HG03196 (cell line): ENCODE results near the gene ALDOC.
A peak's percentile ranks its signal among the peaks of the same experiment; 100 is the strongest.
"Not testable (repeated sequence)": the region's sequence is repeated elsewhere in the genome, so short reads cannot be mapped to it uniquely, and the experiment has no call there.

Experiments
- ATAC-seq: cut with Tn5 transposase; IDR thresholded peaks from one replicate; pipeline ENCODE4 v1.9.1; 2021; ENCODE audit not compliant: unreplicated experiment

Gene ALDOC

GRCh38 chr17:28576758-28577465, at the start of gene ALDOC:
Gene ALDOC (minus strand): TSS chr17:28576895. CDS start chr17:28575532, 1,363 bp downstream.
- ATAC-seq: peak; percentile 72

GRCh38 chr17:28624148-28624547, 47.5 kb upstream of the ALDOC start:
- ATAC-seq: no peak

GRCh38 chr17:28623696-28624095, 47.0 kb upstream of the ALDOC start:
- ATAC-seq: no peak

GRCh38 chr17:28622186-28622585, 45.5 kb upstream of the ALDOC start:
- ATAC-seq: no peak

GRCh38 chr17:28620010-28620409, 43.3 kb upstream of the ALDOC start:
- ATAC-seq: no peak

DNA sequence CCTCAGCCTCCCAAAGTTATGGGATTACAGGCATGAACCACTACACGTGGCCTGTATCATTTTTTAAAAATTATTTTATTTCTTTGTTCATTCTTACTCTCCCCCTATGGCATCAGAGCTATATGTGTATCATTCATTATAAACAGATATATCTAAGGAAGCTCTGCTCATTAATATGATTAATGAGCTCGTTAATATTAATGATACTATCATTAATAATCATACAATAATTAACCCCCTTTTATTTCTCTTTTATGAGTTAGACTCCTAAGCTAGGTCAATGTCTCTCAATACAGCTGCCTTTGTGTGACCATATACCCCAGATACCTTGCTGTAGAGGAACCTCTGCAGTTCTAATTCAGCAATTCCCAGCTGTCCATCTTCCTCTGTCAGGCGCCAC, 41.8 kb upstream of the ALDOC start:
- ATAC-seq: no peak

- no peak for ATAC-seq
These were observed 39.6 kb upstream of the ALDOC start for GRCh38 chr17:28616281-28616680.

DNA sequence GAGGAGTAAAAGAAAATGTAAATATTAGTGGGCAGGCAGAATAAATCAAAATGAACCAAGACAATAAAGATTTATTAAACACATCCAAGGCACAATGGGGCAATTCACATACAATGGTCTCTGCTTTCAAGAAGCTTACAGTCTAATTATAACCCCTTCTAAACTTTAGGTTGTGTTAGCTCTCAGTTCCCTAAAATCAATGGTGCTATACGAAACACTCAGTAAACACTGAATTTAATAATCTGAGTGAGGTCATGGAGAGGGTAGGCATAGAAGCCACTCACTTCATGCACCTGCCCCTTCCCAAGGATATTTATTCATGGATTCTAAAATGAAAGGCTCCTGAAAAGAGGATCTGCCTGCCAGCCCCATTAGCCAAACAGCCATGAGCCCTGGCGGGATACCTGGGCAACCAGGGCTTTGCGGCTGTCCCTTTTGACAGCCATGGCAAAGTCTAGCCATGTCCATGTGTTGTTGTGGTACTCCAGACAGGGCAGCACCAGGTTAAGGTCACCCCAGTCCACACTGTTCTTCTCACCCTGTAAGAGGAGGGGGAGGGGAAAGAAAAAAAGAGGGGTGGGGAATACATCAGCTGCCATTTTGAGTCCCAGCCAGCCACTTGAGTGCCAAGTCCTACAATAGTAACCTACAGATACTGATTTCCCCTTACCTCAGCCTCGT, 38.7 kb upstream of the ALDOC start:
- ATAC-seq: no peak

- ATAC-seq: no peak
These were observed 37.3 kb upstream of the ALDOC start, which contains the start of gene RSKR for GRCh38 chr17:28613931-28614381. Gene RSKR (minus strand): TSS chr17:28614185. CDS start chr17:28614161, 24 bp downstream.

DNA sequence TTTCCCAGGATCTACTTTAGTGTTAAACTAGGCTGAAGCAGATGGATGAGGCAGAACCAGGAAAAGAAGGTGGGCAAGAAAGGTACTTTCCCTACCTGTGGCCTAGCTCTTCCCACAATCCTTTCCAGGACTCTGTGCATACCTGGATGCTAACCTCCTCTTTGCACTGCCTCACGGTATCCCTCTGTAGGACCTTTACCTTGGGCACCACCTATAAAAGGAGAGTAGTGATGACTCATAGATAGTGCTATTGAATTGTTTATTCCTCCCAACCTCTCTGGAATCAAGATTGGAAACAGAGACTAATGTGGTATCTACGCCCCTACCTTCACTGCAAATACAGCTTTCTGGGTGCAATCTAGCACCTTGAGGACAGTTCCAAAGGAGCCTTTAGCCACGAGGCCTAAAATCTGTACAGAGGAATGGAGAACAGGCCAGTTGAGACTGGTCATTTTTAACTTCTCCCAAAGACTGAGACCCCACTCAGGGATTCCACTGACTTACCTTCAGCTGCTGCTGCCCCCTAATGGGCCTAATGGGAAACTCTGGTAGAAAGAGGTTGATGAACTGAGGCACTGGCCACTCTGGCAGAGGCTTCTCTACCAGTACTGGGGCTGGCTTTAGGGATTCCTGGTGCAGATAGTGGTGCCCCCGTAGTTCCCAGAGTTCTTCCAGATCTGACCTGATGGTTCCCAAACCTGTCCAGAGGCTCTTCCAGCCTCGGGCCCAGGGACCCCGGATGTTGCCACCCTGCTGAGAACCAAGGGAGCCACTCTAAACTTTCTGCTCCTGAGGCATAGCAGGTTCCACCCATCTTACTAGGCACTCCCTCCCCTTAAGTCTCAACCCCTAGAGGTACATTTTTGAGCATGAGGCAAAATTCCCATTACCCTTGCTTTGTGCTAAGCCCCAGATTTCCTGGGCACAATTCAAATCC, 36.5 kb upstream of the ALDOC start:
- ATAC-seq: no peak

GRCh38 chr17:28612531-28612930, 35.8 kb upstream of the ALDOC start:
- no peak for ATAC-seq

GRCh38 chr17:28610376-28610775, 33.7 kb upstream of the ALDOC start:
- no peak for ATAC-seq

- not testable (repeated sequence) for ATAC-seq
These were observed 27.3 kb upstream of the ALDOC start for GRCh38 chr17:28604031-28604430.

DNA sequence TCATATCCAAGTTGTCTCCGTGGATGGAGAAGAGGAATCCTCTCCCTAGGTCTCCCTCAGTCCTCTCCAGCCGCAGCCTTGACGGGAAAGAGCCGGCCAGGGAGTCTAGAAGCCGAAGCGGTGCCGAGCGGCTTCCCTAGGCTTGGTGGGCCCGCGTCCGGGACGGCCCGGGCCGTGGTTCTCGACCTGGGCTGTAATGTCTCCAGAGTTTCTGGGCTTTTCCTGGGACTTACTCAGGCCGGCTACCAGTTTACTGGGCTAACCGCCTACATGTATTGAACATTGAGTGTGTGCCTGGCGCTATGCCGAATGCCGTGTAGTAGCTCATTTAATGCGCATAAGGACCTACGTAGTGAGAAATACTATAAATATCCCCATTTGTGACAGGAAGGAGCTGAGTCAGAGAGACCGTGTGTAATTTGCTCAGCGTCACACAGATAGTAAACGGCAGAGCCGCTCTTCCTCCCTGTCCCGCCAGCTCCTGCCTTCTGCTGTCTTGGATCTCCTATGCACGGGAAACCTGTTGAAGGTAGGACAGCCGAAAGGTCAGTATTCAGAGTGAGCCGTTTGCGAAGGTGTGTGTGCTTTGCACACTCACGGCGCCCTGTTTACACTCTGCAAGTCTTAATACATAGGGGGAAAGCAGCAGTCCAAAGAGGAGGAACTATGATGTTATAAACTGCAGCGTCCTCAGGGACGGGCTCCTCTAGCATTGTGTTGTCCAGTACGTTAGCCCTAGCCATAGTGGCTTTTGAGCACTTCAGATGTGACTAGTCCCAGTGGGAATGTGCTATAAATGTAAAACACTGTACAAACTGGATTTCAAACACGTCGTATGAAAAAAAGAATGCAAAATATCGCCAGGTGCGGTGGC, 22.9 kb upstream of the ALDOC start:
- peak; percentile 48 for ATAC-seq

- peak; percentile 87 for ATAC-seq
These were observed 22.2 kb upstream of the ALDOC start, which contains the start of gene SPAG5 for GRCh38 chr17:28598799-28599310. Gene SPAG5 (minus strand): TSS chr17:28599025. CDS start chr17:28598946, 79 bp downstream.

DNA sequence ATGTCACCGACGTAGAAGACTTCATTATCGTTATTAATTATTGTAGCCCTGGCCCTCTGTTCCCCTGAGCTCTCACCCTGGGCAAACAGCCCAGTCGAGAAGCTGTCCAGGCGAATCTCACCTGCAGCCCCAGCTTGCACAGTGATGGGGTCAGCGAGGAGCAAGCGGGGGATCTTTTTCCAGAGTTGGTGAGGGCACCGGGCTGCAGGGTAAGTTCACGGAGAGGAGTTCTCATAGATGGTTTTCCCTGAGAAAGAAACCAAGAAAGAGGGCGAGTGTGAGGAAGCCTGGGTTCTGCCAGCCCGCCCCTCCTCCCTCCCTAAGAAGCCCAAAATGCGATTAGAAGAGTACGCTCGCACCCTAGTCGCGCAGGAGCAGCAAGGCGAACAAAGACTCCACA, 21.7 kb upstream of the ALDOC start:
- ATAC-seq: no peak

DNA sequence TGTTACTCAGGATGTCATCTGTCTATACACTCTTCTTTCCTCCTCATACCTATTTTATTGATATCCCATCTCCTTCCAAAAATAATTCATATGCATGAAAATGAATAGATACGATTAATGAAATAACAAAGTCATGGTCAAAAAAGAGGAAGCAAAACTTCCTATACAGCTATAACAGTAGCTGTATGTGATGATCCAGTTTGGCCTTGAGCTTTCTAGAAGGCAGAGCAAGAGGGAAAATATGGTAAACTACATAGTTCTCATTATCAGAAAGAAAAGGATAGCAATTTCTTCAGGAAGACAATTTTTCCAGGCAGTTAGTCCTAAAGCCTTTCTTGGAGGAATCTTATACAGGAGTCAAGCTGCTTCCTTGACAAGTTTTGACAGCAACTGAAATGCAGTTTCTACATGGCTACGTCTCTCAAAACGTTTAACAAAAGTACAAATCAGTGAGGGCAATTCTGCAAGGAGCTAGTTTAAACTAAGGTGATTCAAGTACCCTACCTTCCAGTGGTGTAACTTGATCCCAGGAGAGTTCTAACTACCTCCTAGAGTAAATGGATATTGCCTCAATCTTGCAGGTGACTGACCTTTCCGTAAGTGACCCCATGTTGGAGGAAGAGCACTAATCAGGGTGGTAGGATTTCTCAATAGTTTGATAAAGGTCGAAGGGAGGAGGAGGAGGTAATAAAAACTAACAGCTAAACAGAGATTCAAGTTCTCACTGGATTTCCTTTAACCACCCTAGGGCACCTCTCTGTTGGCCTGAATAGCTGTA, 21.1 kb upstream of the ALDOC start:
- ATAC-seq: no peak

DNA sequence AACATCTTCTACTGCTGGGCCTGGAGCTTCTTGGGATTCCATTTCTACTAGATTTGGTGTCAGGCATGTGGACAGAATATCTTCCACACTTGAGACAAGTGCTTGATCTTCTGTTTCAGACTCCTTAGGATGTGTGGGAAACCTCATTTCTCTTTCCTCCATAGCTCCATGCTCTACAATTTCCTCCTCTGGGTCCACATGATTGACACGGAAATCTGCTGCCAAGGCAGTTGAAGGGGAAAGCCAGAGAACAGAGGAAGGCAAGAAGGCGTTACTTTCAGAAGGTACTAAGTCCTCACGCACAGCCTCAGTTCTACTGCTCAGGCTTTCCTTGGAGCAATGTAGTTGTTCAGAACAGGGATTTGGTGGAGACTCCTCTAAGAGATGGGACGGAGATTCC, 15.6 kb upstream of the ALDOC start:
- no peak for ATAC-seq

DNA sequence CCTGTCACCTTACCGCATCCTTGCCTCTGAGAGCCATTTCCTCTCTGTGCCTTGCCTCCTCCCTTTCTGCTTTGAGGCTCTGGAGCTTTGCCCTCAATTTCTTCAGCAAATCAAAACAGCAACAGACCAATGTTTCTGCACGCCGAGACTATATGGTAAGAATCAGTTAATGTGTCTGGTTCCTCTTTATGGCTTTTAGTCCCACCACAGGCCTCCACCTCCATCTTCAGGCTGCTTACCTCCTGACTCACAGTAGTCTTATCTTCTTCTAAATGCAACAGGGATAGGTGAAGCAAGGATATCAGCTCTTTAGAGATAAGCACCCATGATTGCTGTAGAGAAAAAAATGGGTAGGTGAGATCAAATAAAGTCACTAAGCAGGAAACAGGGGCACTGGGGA, 9.2 kb upstream of the ALDOC start:
- ATAC-seq: no peak
